SK-N-MC (cell line): ENCODE measurements around the gene CLCN7.

Experiments used
- EZH2 ChIP-seq: fragments of 200-600 bp; sonication (generic); IDR thresholded peaks from one replicate; pipeline ENCODE4 v1.6.1; 2017; ENCODE audit warnings: antibody characterized with exemption
- FOXP2 ChIP-seq: optimal IDR thresholded peaks from 2 replicates; pipeline ENCODE3; 2011; ENCODE audit warnings: mild to moderate bottlenecking, moderate library complexity; ENCODE audit not compliant: insufficient read depth; ENCODE audit errors: extremely low read length, control extremely low read depth
- POLR2AphosphoS5 ChIP-seq: IDR thresholded peaks from 2 replicates; pipeline ENCODE4 v1.6.1; 2012; ENCODE audit warnings: mild to moderate bottlenecking, low read depth, low read length, borderline replicate concordance

DNA sequence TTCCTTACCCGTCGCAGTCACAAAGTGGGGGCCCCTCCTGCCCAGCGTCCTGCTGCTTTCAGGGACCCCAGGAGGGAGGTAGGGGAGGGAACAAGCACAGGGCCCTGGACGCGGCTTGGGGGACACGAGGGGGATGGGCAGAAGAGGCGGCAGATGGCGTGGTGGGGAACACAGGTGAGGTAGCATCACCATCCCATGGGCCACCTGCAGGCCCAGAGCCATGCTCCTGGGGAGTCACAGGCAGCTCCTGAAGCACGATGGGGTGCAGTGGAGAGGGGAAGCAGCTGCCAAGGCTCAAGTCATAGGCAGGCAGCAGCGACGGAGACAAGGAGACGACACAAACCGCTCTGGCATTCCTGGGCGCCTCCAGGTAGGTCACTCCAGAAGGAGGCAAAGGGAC, 71.1 kb downstream of the CLCN7 start:
- TF ChIP-seq FOXP2 (no peak), EZH2 (no peak), POLR2AphosphoS5 (no peak)
